Measurements from ENCODE around the gene NDUFA5. TPM values are rescaled to one million over a fixed set of nuclear protein-coding genes. Genes with fewer than 3 reads are reported as not detected.

The NDUFA5 gene
- polyA plus RNA-seq, 2 donors: 43.6 to 94.0 TPM

- Histone ChIP-seq H3K4me3 (ENCODE audit: low read depth in 1 of 2, low read length in 2 of 2) (no peak overlapping the region), H3K36me3 (ENCODE audit: control insufficient read depth in 2 of 2, insufficient read depth in 2 of 2, low read length in 1 of 2) (no peaks in the 10 kb centered on the region), H3K27me3 (ENCODE audit: control insufficient read depth in 1 of 2, insufficient read depth in 2 of 2, low read length in 2 of 2) (no peaks in the 10 kb centered on the region), H3K27ac (ENCODE audit: low read depth in 2 of 2, low read length in 1 of 2) (no peak overlapping the region), H3K9me3 (ENCODE audit: control insufficient read depth in 2 of 2, insufficient read depth in 1 of 2, low read depth in 1 of 2, low read length in 1 of 2) (no peaks in the 10 kb centered on the region), H3K4me1 (ENCODE audit: control insufficient read depth in 2 of 2, insufficient read depth in 2 of 2, low read length in 1 of 2) (no peaks in the 10 kb centered on the region)
- WGBS, 2 donors: 73% methylated on average over 1 of the region's 1 CpG
Measured at GRCh38 chr7:123498031-123498430, 59.6 kb downstream of the NDUFA5 start.

GRCh38 chr7:123494193-123494796 lies 63.3 kb downstream of the NDUFA5 start:
- Histone ChIP-seq H3K4me1 (ENCODE audit: control insufficient read depth in 2 of 2, insufficient read depth in 2 of 2, low read length in 1 of 2) (no peaks in the 10 kb centered on the region), H3K36me3 (ENCODE audit: control insufficient read depth in 2 of 2, insufficient read depth in 2 of 2, low read length in 1 of 2) (no peaks in the 10 kb centered on the region), H3K9me3 (ENCODE audit: control insufficient read depth in 2 of 2, insufficient read depth in 1 of 2, low read depth in 1 of 2, low read length in 1 of 2) (no peaks in the 10 kb centered on the region), H3K27ac (ENCODE audit: low read depth in 2 of 2, low read length in 1 of 2) (no peak overlapping the region), H3K27me3 (ENCODE audit: control insufficient read depth in 1 of 2, insufficient read depth in 2 of 2, low read length in 2 of 2) (no peaks in the 10 kb centered on the region), H3K4me3 (ENCODE audit: low read depth in 1 of 2, low read length in 2 of 2) (no peak overlapping the region)
- 5 to 7% methylated on average over 3 of the region's 3 CpGs for WGBS, 2 donors

- Histone ChIP-seq H3K9me3 (ENCODE audit: control insufficient read depth in 2 of 2, insufficient read depth in 1 of 2, low read depth in 1 of 2, low read length in 1 of 2) (no peaks in the 10 kb centered on the region), H3K27ac (ENCODE audit: low read depth in 2 of 2, low read length in 1 of 2) (no peak overlapping the region), H3K4me1 (ENCODE audit: control insufficient read depth in 2 of 2, insufficient read depth in 2 of 2, low read length in 1 of 2) (no peaks in the 10 kb centered on the region), H3K36me3 (ENCODE audit: control insufficient read depth in 2 of 2, insufficient read depth in 2 of 2, low read length in 1 of 2) (no peaks in the 10 kb centered on the region), H3K27me3 (ENCODE audit: control insufficient read depth in 1 of 2, insufficient read depth in 2 of 2, low read length in 2 of 2) (no peaks in the 10 kb centered on the region), H3K4me3 (ENCODE audit: low read depth in 1 of 2, low read length in 2 of 2) (no peak overlapping the region)
- 71% methylated on average over 3 of the region's 3 CpGs for WGBS, 2 donors
Measured at GRCh38 chr7:123492485-123492884, 65.1 kb downstream of the NDUFA5 start.

Other genes with a start within 250 kb of the NDUFA5 start
- under 1 TPM; 0.05 to 0.06 TPM for gene IQUB, start 23.2 kb downstream of the NDUFA5 start, polyA plus RNA-seq
- gene ASB15, start 44.0 kb upstream of the NDUFA5 start, polyA plus RNA-seq: not detected
- gene LMOD2, start 98.0 kb upstream of the NDUFA5 start, polyA plus RNA-seq: under 1 TPM; 0.01 to 0.02 TPM
- gene WASL, start 191.2 kb upstream of the NDUFA5 start, polyA plus RNA-seq: 10 to 100 TPM; 13.7 to 20.7 TPM

Data from esophagus (tissue), 2 donors.